ENCODE measurements around the gene MTTP.

GRCh38 chr4:99606716-99607115, 32.1 kb downstream of the MTTP start:
- TF ChIP-seq CTCF (IDR thresholded peaks at IDR 0.05) = no peak
- TF ChIP-seq POLR2A (IDR thresholded peaks at IDR 0.05) = no peak
- no peak for TF ChIP-seq POLR2AphosphoS5 (IDR thresholded peaks at IDR 0.05; ENCODE audit: insufficient read depth in 1 of 2, low read depth in 1 of 2)
